ENCODE data around the gene KIAA1755.

KIAA1755 gene

GRCh38 chr20:38266426-38266825 is 5.9 kb upstream of the KIAA1755 start:
- Histone ChIP-seq H3K4me1 (no peaks in the 10 kb centered on the region), H3K4me2 (ENCODE audit: low read length) (no peak overlapping the region), H3K79me2 (no peaks in the 10 kb centered on the region), H3K27ac (no peak overlapping the region), H3K27me3 (ENCODE audit: control insufficient read depth, insufficient read depth, low read length) (no peaks in the 10 kb centered on the region), H2AFZ (no peak overlapping the region), H3K4me3 (ENCODE audit: low read depth, low read length) (no peak overlapping the region), H3K9ac (no peak overlapping the region), H3K9me3 (ENCODE audit: control insufficient read depth, low read length) (no peaks in the 10 kb centered on the region), H3K36me3 (ENCODE audit: control insufficient read depth, insufficient read depth, low read length) (no peaks in the 10 kb centered on the region)
- TF ChIP-seq, protein P1, sequence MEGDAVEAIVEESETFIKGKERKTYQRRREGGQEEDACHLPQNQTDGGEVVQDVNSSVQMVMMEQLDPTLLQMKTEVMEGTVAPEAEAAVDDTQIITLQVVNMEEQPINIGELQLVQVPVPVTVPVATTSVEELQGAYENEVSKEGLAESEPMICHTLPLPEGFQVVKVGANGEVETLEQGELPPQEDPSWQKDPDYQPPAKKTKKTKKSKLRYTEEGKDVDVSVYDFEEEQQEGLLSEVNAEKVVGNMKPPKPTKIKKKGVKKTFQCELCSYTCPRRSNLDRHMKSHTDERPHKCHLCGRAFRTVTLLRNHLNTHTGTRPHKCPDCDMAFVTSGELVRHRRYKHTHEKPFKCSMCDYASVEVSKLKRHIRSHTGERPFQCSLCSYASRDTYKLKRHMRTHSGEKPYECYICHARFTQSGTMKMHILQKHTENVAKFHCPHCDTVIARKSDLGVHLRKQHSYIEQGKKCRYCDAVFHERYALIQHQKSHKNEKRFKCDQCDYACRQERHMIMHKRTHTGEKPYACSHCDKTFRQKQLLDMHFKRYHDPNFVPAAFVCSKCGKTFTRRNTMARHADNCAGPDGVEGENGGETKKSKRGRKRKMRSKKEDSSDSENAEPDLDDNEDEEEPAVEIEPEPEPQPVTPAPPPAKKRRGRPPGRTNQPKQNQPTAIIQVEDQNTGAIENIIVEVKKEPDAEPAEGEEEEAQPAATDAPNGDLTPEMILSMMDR (IDR thresholded peaks at IDR 0.05): no peak

GRCh38 chr20:38262931-38263330 is 2.4 kb upstream of the KIAA1755 start:
- Histone ChIP-seq H3K27ac (no peak overlapping the region), H3K79me2 (no peaks in the 10 kb centered on the region), H3K9me3 (ENCODE audit: control insufficient read depth, low read length) (no peaks in the 10 kb centered on the region), H3K4me1 (no peaks in the 10 kb centered on the region), H3K4me2 (ENCODE audit: low read length) (no peak overlapping the region), H3K9ac (no peak overlapping the region), H2AFZ (no peak overlapping the region), H3K27me3 (ENCODE audit: control insufficient read depth, insufficient read depth, low read length) (peaks cover 3% of the 10 kb centered on the region), H3K36me3 (ENCODE audit: control insufficient read depth, insufficient read depth, low read length) (no peaks in the 10 kb centered on the region), H3K4me3 (ENCODE audit: low read depth, low read length) (no peak overlapping the region)
- TF ChIP-seq, protein P1 (IDR thresholded peaks at IDR 0.05): no peak

GRCh38 chr20:38261054-38261390 is 487 bp upstream of the KIAA1755 start:
- TF ChIP-seq, protein P1 (IDR thresholded peaks at IDR 0.05): no peak
- Histone ChIP-seq H2AFZ (peak overlapping the region; percentile 25), H3K27ac (no peak overlapping the region), H3K4me2 (ENCODE audit: low read length) (no peak overlapping the region), H3K4me1 (no peaks in the 10 kb centered on the region), H3K9ac (peak overlapping the region; percentile 7), H3K79me2 (no peaks in the 10 kb centered on the region), H3K27me3 (ENCODE audit: control insufficient read depth, insufficient read depth, low read length) (peaks cover 3% of the 10 kb centered on the region), H3K9me3 (ENCODE audit: control insufficient read depth, low read length) (no peaks in the 10 kb centered on the region), H3K36me3 (ENCODE audit: control insufficient read depth, insufficient read depth, low read length) (no peaks in the 10 kb centered on the region), H3K4me3 (ENCODE audit: low read depth, low read length) (no peak overlapping the region)

DNA sequence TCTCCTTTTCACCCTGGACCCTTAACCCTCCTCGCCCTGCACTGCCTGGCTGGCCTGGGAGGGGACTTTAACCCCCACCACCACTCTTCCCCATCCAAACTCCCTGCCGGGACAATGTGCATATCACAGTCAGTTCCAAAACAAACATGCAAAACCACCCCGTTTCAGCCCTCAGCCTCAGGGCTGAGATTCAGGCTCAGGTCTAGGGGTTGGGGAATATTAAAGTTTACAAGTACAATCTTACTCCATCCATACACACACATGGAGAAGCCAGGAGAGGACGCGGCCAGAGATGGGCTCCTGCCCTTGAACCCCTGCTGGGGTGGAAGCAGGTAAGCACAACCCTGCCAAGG is 534 bp downstream of the KIAA1755 start:
- TF ChIP-seq, protein P1 (IDR thresholded peaks at IDR 0.05): no peak
- H3K27ac ChIP-seq: no peak overlapping the region

GRCh38 chr20:38258545-38259215 is 1.9 kb downstream of the KIAA1755 start:
- Histone ChIP-seq H3K4me2 (ENCODE audit: low read length) (no peak overlapping the region), H2AFZ (no peak overlapping the region), H3K9me3 (ENCODE audit: control insufficient read depth, low read length) (no peaks in the 10 kb centered on the region), H3K9ac (no peak overlapping the region), H3K27me3 (ENCODE audit: control insufficient read depth, insufficient read depth, low read length) (peaks cover 3% of the 10 kb centered on the region), H3K4me1 (no peaks in the 10 kb centered on the region), H3K79me2 (no peaks in the 10 kb centered on the region), H3K36me3 (ENCODE audit: control insufficient read depth, insufficient read depth, low read length) (no peaks in the 10 kb centered on the region), H3K4me3 (ENCODE audit: low read depth, low read length) (no peak overlapping the region), H3K27ac (no peak overlapping the region)
- TF ChIP-seq, protein P1 (IDR thresholded peaks at IDR 0.05): no peak

More for the DNA sequence above, 534 bp downstream of the KIAA1755 start:
- no peak overlapping the region for H3K4me3 ChIP-seq (ENCODE audit: low read depth, low read length)
- no peaks in the 10 kb centered on the region for H3K36me3 ChIP-seq (ENCODE audit: control insufficient read depth, insufficient read depth, low read length)
- no peak overlapping the region for H3K9ac ChIP-seq
- H3K79me2 ChIP-seq: no peaks in the 10 kb centered on the region
- H3K4me1 ChIP-seq: no peaks in the 10 kb centered on the region
- H3K9me3 ChIP-seq (ENCODE audit: control insufficient read depth, low read length): no peaks in the 10 kb centered on the region
- no peak overlapping the region for H3K4me2 ChIP-seq (ENCODE audit: low read length)
- no peak overlapping the region for H2AFZ ChIP-seq
- peaks cover 3% of the 10 kb centered on the region for H3K27me3 ChIP-seq (ENCODE audit: control insufficient read depth, insufficient read depth, low read length)
